Astrocyte of the cerebellum (primary cell): ENCODE data around the gene PTPN21.
"Not testable (repeated sequence)": the region's sequence is repeated elsewhere in the genome, so short reads cannot be mapped to it uniquely, and the experiment has no call there.

Source experiments
- DNase-seq: peaks from one replicate; pipeline ENCODE4 v3.0.0-alpha.2; 2011; ENCODE audit warnings: low read depth
- H3K4me3 ChIP-seq: 2 replicates; pipeline ENCODE4 v1.5.1; 2011; ENCODE audit warnings: mild to moderate bottlenecking, low read depth, low read length, moderate library complexity
- CTCF ChIP-seq: IDR thresholded peaks from 2 replicates; pipeline ENCODE4 v1.5.1; 2012; ENCODE audit warnings: low read length, low read depth, moderate library complexity, mild to moderate bottlenecking; ENCODE audit errors: missing control alignments
- in situ Hi-C: cut with HindIII; loops from 2 replicates; pipeline ENCODE4 v1.10.0; 2017; ENCODE audit warnings: low sequenced_read_pairs

The PTPN21 gene

GRCh38 chr14:88535813-88536212, 19.0 kb downstream of the PTPN21 start:
- in situ Hi-C loops: no loop called here
- no peak for TF ChIP-seq CTCF

GRCh38 chr14:88535149-88535548, 19.7 kb downstream of the PTPN21 start:
- H3K4me3 ChIP-seq: no peak overlapping the region
- DNase-seq: no peak
- in situ Hi-C loops: no loop called here

More at GRCh38 chr14:88535813-88536212, 19.0 kb downstream of the PTPN21 start:
- DNase-seq: no peak
- no peak overlapping the region for H3K4me3 ChIP-seq

GRCh38 chr14:88533064-88533602, 21.7 kb downstream of the PTPN21 start:
- in situ Hi-C loops: no loop called here
- H3K4me3 ChIP-seq: no peak overlapping the region
- DNase-seq: no peak
- TF ChIP-seq CTCF: no peak

More at GRCh38 chr14:88535149-88535548, 19.7 kb downstream of the PTPN21 start:
- no peak for TF ChIP-seq CTCF

GRCh38 chr14:88529889-88530288, 24.9 kb downstream of the PTPN21 start:
- DNase-seq, H3K4me3 ChIP-seq, in situ Hi-C loops: not testable (repeated sequence)

- no peak overlapping the region for H3K4me3 ChIP-seq
- in situ Hi-C loops: no loop called here
- TF ChIP-seq CTCF: no peak
- no peak for DNase-seq
These were observed 32.4 kb downstream of the PTPN21 start for GRCh38 chr14:88522393-88522792.

GRCh38 chr14:88521818-88522217, 33.0 kb downstream of the PTPN21 start:
- DNase-seq: no peak
- H3K4me3 ChIP-seq: no peak overlapping the region
- TF ChIP-seq CTCF: no peak
- in situ Hi-C loops: no loop called here

GRCh38 chr14:88519907-88520306, 34.9 kb downstream of the PTPN21 start:
- H3K4me3 ChIP-seq: no peak overlapping the region
- no peak for DNase-seq
- in situ Hi-C loops: no loop called here
- TF ChIP-seq CTCF: no peak
